ENCODE results near the gene ZNF740. TPM values are rescaled to one million over a fixed set of nuclear protein-coding genes. Genes with fewer than 3 reads are reported as not detected.

The ZNF740 gene
- total and polyA plus RNA-seq, 2 of the 4 experiments (the other 2 are of a cell fraction): 13.1 to 14.0 TPM

GRCh38 chr12:53230108-53230845 is 49.8 kb downstream of the ZNF740 start:
- peaks cover 4% of the 10 kb centered on the region; the same call in 1 of the 2 replicates for H3K36me3 ChIP-seq (ENCODE audit: control insufficient read depth, insufficient read depth, low read length)
- intact Hi-C loops (cut with micrococcal nuclease) (no loop called here), in situ Hi-C loops (cut with MboI; ENCODE audit: low sequenced_read_pairs) (no loop called here), dilution Hi-C loops (cut with HindIII; ENCODE audit: low sequenced_read_pairs, unreplicated experiment) (no loop called here)
- no peak overlapping the region for H4K5ac ChIP-seq (ENCODE audit: low read depth, low read length)
- H3K9me3 ChIP-seq (ENCODE audit: control insufficient read depth, insufficient read depth, low read length): no peaks in the 10 kb centered on the region
- H4K8ac ChIP-seq (ENCODE audit: low read depth in 2 of 2, low read length in 2 of 2): no peak overlapping the region
- no peak overlapping the region for H4K91ac ChIP-seq (ENCODE audit: insufficient read depth, low read depth, low read length)
- H3K23ac ChIP-seq (ENCODE audit: low read depth, low read length): no peak overlapping the region
- H3K4me2 ChIP-seq (ENCODE audit: low read depth, low read length): no peak overlapping the region
- no peak overlapping the region for H2AFZ ChIP-seq (replicated peaks; ENCODE audit: low read length, poor library complexity)
- no peak overlapping the region for H3K9ac ChIP-seq (ENCODE audit: low read depth, low read length)
- H3K4me3 ChIP-seq (ENCODE audit: insufficient read depth, low read depth, low read length): no peak overlapping the region
- CTCF ChIA-PET: no interaction called here
- peaks cover 24% of the 10 kb centered on the region for H3K4me1 ChIP-seq (ENCODE audit: control insufficient read depth, insufficient read depth, low read length)
- H2AK5ac ChIP-seq (ENCODE audit: low read depth, low read length): peak overlapping the region; percentile 94; the same call in 1 of the 2 replicates
- TF ChIP-seq MAFK (IDR thresholded peaks at IDR 0.05; ENCODE audit: low read depth, low read length): no peak
- TF ChIP-seq ELK1 (IDR thresholded peaks at IDR 0.05; ENCODE audit: borderline replicate concordance, low read depth, low read length): no peak
- TF ChIP-seq MAZ (IDR thresholded peaks at IDR 0.05; ENCODE audit: borderline replicate concordance, low read depth, low read length): no peak
- no peak for TF ChIP-seq BHLHE40 (IDR thresholded peaks at IDR 0.05; ENCODE audit: low read depth, low read length)
- TF ChIP-seq CEBPB (IDR thresholded peaks at IDR 0.05; ENCODE audit: low read depth, low read length): no peak
- TF ChIP-seq CHD1 (IDR thresholded peaks at IDR 0.05; ENCODE audit: low read depth, low read length): no peak
- no peak for TF ChIP-seq CTCF (conservative IDR thresholded peaks at IDR 0.05; ENCODE audit: low read depth, low read length)
- TF ChIP-seq POLR2A (IDR thresholded peaks at IDR 0.05; ENCODE audit: low read depth, low read length): no peak
- TF ChIP-seq MXI1 (IDR thresholded peaks at IDR 0.05; ENCODE audit: borderline replicate concordance, low read depth, low read length): no peak
- no peak for TF ChIP-seq RAD21 (IDR thresholded peaks at IDR 0.05; ENCODE audit: low read length)
- TF ChIP-seq NFE2L2 (IDR thresholded peaks at IDR 0.05; ENCODE audit: low read depth, low read length): no peak
- TF ChIP-seq RFX5 (IDR thresholded peaks at IDR 0.05; ENCODE audit: low read depth, low read length): no peak
- TF ChIP-seq RCOR1 (IDR thresholded peaks at IDR 0.05; ENCODE audit: insufficient replicate concordance, low read length): no peak
- no peak for TF ChIP-seq SMC3 (IDR thresholded peaks at IDR 0.05; ENCODE audit: low read depth, low read length)
- TF ChIP-seq USF2 (IDR thresholded peaks at IDR 0.05; ENCODE audit: low read depth, low read length): no peak
- no peak for TF ChIP-seq FOS (IDR thresholded peaks at IDR 0.05; ENCODE audit: low read depth, low read length)
- H2BK20ac ChIP-seq (ENCODE audit: low read depth, low read length): no peak overlapping the region
- H3K4ac ChIP-seq (ENCODE audit: low read depth, low read length): no peak overlapping the region
- POLR2A ChIA-PET (ENCODE audit: unreplicated experiment): no interaction called here
- no peak overlapping the region for H2BK120ac ChIP-seq (ENCODE audit: low read depth, low read length)
- no peak for ATAC-seq (ENCODE audit: low read depth)
- no peak overlapping the region for H3K14ac ChIP-seq (replicated peaks; ENCODE audit: low read depth, low read length)
- H2BK5ac ChIP-seq (ENCODE audit: low read depth, low read length, poor library complexity, severe bottlenecking): no peak overlapping the region
- no peak overlapping the region for H2BK15ac ChIP-seq (ENCODE audit: low read depth, low read length)
- no peak for DNase-seq
- H3K27ac ChIP-seq (ENCODE audit: insufficient read depth, low read length): no peak overlapping the region
- no peak overlapping the region for H3K18ac ChIP-seq (ENCODE audit: low read depth, low read length)
- peaks cover 18% of the 10 kb centered on the region for H3K9me1 ChIP-seq (ENCODE audit: insufficient read depth, low read length)
- WGBS, 2 experiments (ENCODE audit: extremely low coverage in 2 of 2, insufficient read length in 1 of 2): no CpG with 5 or more reads among the region's 10 CpGs
- BruUV-seq (replicated peaks): no TSS peak
- peak overlapping the region; percentile 38 for H2AK9ac ChIP-seq (replicated peaks; ENCODE audit: low read depth, low read length, poor library complexity)
- H3K56ac ChIP-seq (ENCODE audit: extremely low read depth, insufficient read depth, low read length): no peak overlapping the region
- H4K20me1 ChIP-seq (ENCODE audit: insufficient read depth, low read length): no peaks in the 10 kb centered on the region
- H3K27me3 ChIP-seq (ENCODE audit: control insufficient read depth, insufficient read depth, low read length): peaks cover 5% of the 10 kb centered on the region
- peaks cover 5 to 22% of the 10 kb centered on the region in 2 experiments; a peak in 2 of 4 replicates for H3K79me1 ChIP-seq (ENCODE audit: low read depth in 1 of 2, low read length in 2 of 2)
